Muscle layer of colon (tissue), 2 donors: ENCODE results near the gene USP12.

Experiments used
- H3K27ac ChIP-seq: one replicate; pipeline ENCODE4 v1.7.0; 2013; ENCODE audit warnings: low read depth, mild to moderate bottlenecking, low read length, moderate library complexity
- H3K27me3 ChIP-seq, 2 donors: one replicate each; pipeline ENCODE4 v1.7.0; 2013; ENCODE audit warnings: low read length in 2 of 2, mild to moderate bottlenecking in 2 of 2; ENCODE audit not compliant: insufficient read depth in 2 of 2, control insufficient read depth in 1 of 2
- H3K36me3 ChIP-seq: one replicate; pipeline ENCODE4 v1.7.0; 2013; ENCODE audit warnings: mild to moderate bottlenecking, low read length; ENCODE audit not compliant: insufficient read depth
- H3K4me1 ChIP-seq: one replicate; pipeline ENCODE4 v1.7.0; 2013; ENCODE audit warnings: mild to moderate bottlenecking, low read length; ENCODE audit not compliant: insufficient read depth
- H3K4me3 ChIP-seq, 2 donors: one replicate each; pipeline ENCODE4 v1.7.0; 2013; ENCODE audit warnings: low read length in 2 of 2, low read depth in 1 of 2, mild to moderate bottlenecking in 1 of 2, moderate library complexity in 1 of 2
- H3K9ac ChIP-seq: one replicate; pipeline ENCODE4 v1.7.0; 2013; ENCODE audit warnings: low read length
- H3K9me3 ChIP-seq: one replicate; pipeline ENCODE4 v1.7.0; 2013; ENCODE audit warnings: mild to moderate bottlenecking, low read length
- donor health status: abdominal sarcoma.
- donor health status: Adenocarcinoma of cecum.

Gene USP12

GRCh38 chr13:27168086-27168485 is 3.5 kb downstream of the USP12 start:
- Histone ChIP-seq H3K4me1 (peaks cover 66% of the 10 kb centered on the region), H3K36me3 (no peaks in the 10 kb centered on the region), H3K27ac (peak overlapping the region; percentile 65), H3K27me3 (no peaks in the 10 kb centered on the region), H3K9ac (peak overlapping the region; percentile 1), H3K9me3 (no peaks in the 10 kb centered on the region), H3K4me3 (no peak overlapping the region)

DNA sequence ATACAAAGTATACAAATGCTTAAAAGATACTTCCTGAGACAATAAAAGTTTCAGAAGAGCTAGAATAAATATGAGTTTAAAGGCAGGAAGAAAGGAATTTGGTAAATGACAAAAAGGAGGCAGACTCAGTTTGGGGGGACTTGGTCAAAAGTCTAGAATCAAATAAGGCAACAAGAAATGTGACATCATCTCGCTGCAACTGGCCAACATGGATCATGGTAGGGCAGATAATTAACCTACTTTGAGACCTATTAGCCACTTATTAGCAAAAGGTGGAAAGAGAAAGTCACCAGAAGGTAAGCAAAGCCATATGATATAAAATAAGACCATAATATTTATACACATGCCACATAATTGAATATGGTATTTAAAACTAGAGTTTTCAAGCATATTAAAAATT is 5.3 kb downstream of the USP12 start:
- no peaks in the 10 kb centered on the region for H3K9me3 ChIP-seq
- H3K9ac ChIP-seq: no peak overlapping the region
- no peak overlapping the region for H3K4me3 ChIP-seq
- H3K4me1 ChIP-seq: peaks cover 77% of the 10 kb centered on the region
- H3K36me3 ChIP-seq: no peaks in the 10 kb centered on the region
- H3K27me3 ChIP-seq: no peaks in the 10 kb centered on the region
- H3K27ac ChIP-seq: no peak overlapping the region

DNA sequence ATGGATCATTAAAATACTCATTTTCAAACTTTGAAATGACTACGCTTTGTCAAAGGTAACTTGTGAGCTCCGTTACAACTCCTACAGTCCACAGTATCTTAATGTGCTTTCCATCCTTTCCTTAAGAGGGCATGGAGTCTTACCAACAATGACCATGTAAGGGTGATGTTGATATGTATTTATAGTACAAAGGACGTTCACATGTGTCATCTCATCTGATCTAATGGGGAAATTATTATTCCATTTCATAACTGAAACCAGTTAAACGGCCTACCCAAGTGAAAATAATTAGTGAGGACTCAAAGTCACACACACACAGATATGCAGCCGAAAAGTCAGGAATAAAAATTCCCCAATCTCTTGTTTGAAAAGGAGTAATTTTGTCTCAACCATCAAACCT is 9.6 kb downstream of the USP12 start:
- Histone ChIP-seq H3K4me3 (no peak overlapping the region), H3K4me1 (peaks cover 56% of the 10 kb centered on the region), H3K27me3 (no peaks in the 10 kb centered on the region), H3K27ac (peak overlapping the region; percentile 47), H3K9me3 (no peaks in the 10 kb centered on the region), H3K36me3 (no peaks in the 10 kb centered on the region), H3K9ac (no peak overlapping the region)

GRCh38 chr13:27161423-27161822 is 10.2 kb downstream of the USP12 start:
- peak overlapping the region; percentile 47 for H3K27ac ChIP-seq
- H3K4me1 ChIP-seq: peaks cover 52% of the 10 kb centered on the region
- H3K9ac ChIP-seq: no peak overlapping the region
- H3K36me3 ChIP-seq: no peaks in the 10 kb centered on the region
- H3K27me3 ChIP-seq: no peaks in the 10 kb centered on the region
- no peaks in the 10 kb centered on the region for H3K9me3 ChIP-seq
- no peak overlapping the region for H3K4me3 ChIP-seq

GRCh38 chr13:27160657-27161295 is 10.8 kb downstream of the USP12 start:
- Histone ChIP-seq H3K27ac (peak overlapping the region; percentile 31), H3K9ac (no peak overlapping the region), H3K4me1 (peaks cover 46% of the 10 kb centered on the region), H3K4me3 (no peak overlapping the region), H3K36me3 (no peaks in the 10 kb centered on the region), H3K9me3 (no peaks in the 10 kb centered on the region), H3K27me3 (no peaks in the 10 kb centered on the region)

DNA sequence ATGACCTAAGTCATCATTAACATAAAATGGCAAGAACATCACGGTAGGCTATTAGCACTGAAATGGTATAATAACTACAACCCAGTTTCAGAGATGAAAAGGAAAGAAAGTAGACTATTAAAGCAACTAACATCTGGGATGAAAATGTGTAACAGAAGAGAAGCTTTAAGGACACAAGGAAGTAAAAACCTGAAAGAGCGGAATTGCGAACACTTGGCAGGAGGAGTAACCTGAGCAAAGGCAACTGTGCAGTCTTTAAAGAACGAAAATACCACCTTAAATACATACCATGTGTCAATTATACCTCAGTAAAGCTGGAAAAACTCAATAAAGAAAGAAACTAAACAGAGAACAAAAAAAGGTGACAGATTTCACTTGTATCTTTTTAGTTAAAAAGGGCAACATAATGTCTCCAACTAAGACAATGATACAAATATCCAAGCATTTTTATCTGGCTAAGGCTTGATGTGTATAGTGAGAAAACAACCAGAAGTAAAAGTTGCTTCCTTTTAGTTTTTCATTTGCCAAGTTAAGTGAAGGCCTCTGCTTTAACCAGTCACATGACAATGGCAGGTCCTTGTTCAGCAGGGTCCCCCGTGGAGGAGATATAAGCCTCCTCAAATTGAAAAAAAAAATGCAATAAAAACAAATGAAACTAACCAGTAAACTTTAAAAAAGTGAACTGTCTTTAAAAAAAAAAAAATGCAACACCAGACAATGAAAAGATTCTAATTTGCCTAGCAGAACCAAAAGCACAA is 11.6 kb downstream of the USP12 start:
- no peaks in the 10 kb centered on the region for H3K36me3 ChIP-seq
- H3K4me3 ChIP-seq: no peak overlapping the region
- H3K4me1 ChIP-seq: peaks cover 38% of the 10 kb centered on the region
- H3K9ac ChIP-seq: no peak overlapping the region
- no peaks in the 10 kb centered on the region for H3K27me3 ChIP-seq
- H3K9me3 ChIP-seq: no peaks in the 10 kb centered on the region
- H3K27ac ChIP-seq: peak overlapping the region; percentile 31

DNA sequence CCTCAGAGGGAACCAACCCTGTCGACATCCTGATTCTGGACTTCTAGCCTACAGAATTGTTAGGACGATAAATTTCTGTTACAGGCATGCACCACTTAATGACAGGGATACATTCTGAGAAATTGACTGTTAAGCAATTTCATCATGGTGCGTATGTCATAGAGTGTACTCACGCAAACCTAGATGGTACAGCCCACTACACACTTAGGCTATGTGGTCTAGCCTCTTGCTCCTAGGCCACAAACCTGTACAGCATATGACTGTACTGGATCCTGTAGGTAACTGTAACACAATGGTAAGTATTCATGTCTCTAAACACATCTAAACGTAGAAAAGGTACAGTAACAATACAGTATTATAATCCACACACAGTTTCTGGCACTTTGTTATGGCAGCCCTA is 13.3 kb downstream of the USP12 start:
- Histone ChIP-seq H3K4me3 (no peak overlapping the region), H3K36me3 (no peaks in the 10 kb centered on the region), H3K9ac (no peak overlapping the region), H3K27ac (no peak overlapping the region), H3K27me3 (no peaks in the 10 kb centered on the region), H3K4me1 (peaks cover 24% of the 10 kb centered on the region), H3K9me3 (no peaks in the 10 kb centered on the region)

DNA sequence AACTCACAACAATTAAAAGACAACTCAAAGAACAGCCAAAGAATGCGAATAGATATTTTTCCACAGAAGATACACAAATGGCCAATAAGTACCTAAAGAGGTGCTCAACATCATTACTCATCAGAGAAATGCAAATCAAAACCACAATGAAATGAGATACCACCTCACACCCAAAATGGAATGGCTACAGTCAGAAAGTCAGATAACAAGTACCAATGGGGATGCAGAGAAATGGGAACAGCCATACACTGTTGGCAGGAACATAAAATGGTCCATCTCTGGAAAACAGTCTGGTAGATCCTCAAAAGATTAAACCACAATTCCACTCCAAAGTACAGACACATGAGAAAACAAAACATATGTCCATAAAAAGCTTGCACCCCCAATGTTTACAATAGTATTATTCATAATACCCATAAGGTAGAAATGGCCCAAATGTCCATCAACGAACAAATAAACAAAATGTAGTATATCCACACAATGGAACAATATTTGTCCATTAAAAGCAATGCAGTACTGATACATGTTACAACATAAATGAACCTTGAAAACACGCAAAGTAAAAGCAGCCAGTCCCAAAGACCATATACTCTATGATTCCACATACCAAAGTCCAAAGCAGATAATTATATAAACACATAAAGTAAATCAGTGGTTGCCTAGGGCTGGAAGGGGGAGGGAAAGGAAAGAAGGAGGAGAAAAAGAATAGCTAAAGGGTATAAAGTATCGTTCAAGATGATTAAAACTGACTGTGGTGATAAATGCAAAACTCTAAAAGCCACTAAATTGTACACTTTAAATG is 19.6 kb downstream of the USP12 start:
- H3K9ac ChIP-seq: no peak overlapping the region
- H3K27ac ChIP-seq: no peak overlapping the region

DNA sequence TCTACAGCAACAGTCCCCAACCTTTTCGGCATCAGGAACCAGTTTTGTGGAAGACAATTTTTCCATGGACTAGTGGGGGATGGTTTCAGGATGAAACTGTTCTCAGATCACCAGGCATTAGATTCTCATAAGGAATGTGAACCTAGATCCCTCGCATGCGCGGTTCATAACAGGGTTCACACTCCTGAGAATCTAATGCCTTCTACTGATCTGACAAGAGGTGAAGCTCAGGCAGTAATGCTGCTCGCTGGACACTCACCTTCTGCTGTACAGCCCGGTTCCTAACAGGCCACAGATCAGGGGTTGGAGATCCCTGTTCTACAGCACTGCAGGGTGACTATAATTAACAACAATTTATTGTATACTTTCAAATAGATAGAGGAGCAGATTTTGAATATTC is 21.9 kb downstream of the USP12 start:
- no peak overlapping the region for H3K27ac ChIP-seq
- H3K36me3 ChIP-seq: no peaks in the 10 kb centered on the region
- H3K4me3 ChIP-seq: no peak overlapping the region
- no peaks in the 10 kb centered on the region for H3K27me3 ChIP-seq
- no peaks in the 10 kb centered on the region for H3K9me3 ChIP-seq
- peaks cover 25% of the 10 kb centered on the region for H3K4me1 ChIP-seq
- no peak overlapping the region for H3K9ac ChIP-seq

More for the DNA sequence above, 19.6 kb downstream of the USP12 start:
- Histone ChIP-seq H3K9me3 (no peaks in the 10 kb centered on the region), H3K4me3 (no peak overlapping the region), H3K4me1 (peaks cover 16% of the 10 kb centered on the region), H3K36me3 (no peaks in the 10 kb centered on the region), H3K27me3 (no peaks in the 10 kb centered on the region)

DNA sequence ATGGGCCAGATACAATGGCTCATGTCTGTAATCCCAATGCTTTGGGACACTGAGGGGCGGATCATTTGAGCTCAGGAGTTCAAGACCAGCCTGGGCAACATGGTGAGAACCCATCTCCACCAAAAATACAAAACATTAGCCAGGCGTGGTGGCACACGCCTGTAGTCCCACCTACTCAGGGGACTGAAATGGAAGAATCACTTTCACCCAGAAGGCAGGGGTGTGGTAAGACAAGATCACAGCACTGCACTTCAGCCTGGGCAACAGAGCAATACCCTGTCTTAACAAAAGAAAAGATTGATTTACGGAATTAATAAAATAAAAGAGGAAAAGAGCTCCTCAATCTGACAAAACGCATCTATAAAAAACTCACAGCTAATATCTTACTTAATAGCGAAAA is 22.7 kb downstream of the USP12 start:
- Histone ChIP-seq H3K9me3 (no peaks in the 10 kb centered on the region), H3K27ac (no peak overlapping the region), H3K9ac (no peak overlapping the region), H3K4me3 (no peak overlapping the region), H3K4me1 (peaks cover 25% of the 10 kb centered on the region), H3K27me3 (no peaks in the 10 kb centered on the region), H3K36me3 (no peaks in the 10 kb centered on the region)

GRCh38 chr13:27147530-27148170 is 24.0 kb downstream of the USP12 start:
- H3K9me3 ChIP-seq: no peaks in the 10 kb centered on the region
- H3K27ac ChIP-seq: no peak overlapping the region
- peaks cover 25% of the 10 kb centered on the region for H3K4me1 ChIP-seq
- H3K9ac ChIP-seq: no peak overlapping the region
- H3K36me3 ChIP-seq: no peaks in the 10 kb centered on the region
- H3K27me3 ChIP-seq: no peaks in the 10 kb centered on the region
- H3K4me3 ChIP-seq: no peak overlapping the region
